AG04450 (cell line): Measurements from ENCODE around the gene C2CD4C. TPM values are rescaled to one million over a fixed set of nuclear protein-coding genes. Genes with fewer than 3 reads are reported as not detected.

ENCODE experiments used
- CTCF ChIA-PET: fragments of 300-600, 350-600 bp; formaldehyde crosslinking; extraction: SDS; loops from one replicate; lab custom pipeline; 2022; ENCODE audit warnings: antibody characterized with exemption, inconsistent platforms; lab: Charles Lee
- POLR2A ChIA-PET: fragments of 350-600 bp; formaldehyde crosslinking; extraction: SDS; loops from one replicate; lab custom pipeline; 2021; ENCODE audit warnings: antibody characterized with exemption, inconsistent platforms; lab: Yijun Ruan, JAX
- DNase-seq: peaks from one replicate; pipeline ENCODE4 v3.0.0-alpha.2; 2011; ENCODE audit warnings: low read depth, low spot score
- H3K27ac ChIP-seq: one replicate; pipeline ENCODE4 v1.5.1; 2012; ENCODE audit warnings: low read depth, low read length, control low read depth
- H3K27me3 ChIP-seq: one replicate; pipeline ENCODE4 v1.6.0; 2012; ENCODE audit warnings: low read length; ENCODE audit not compliant: control insufficient read depth, insufficient read depth
- H3K4me3 ChIP-seq: 2 replicates; pipeline ENCODE4 v1.5.1; 2011; ENCODE audit warnings: mild to moderate bottlenecking, low read depth, low read length, control low read depth
- H3K9me3 ChIP-seq: 2 replicates; pipeline ENCODE4 v1.5.1; 2012; ENCODE audit warnings: low read length; ENCODE audit not compliant: control insufficient read depth, insufficient read depth
- polyA plus RNA-seq: library from polyadenylated mRNA; depleted of rRNA; stranded (reverse); fragments of >200 nt; gene quantifications from 2 replicates; pipeline ENCODE4 v1.2.3, GENCODE V29; 2011
- TF ChIP-seq, protein P1 (sequence below): IDR thresholded peaks from 2 replicates; pipeline ENCODE4 v1.5.1; 2011; ENCODE audit warnings: low read depth, low read length, control low read depth, inconsistent platforms

The C2CD4C gene
- polyA plus RNA-seq, 1 experiment: 0.05 TPM

GRCh38 chr19:378706-379105 lies 30.2 kb downstream of the C2CD4C start:
- peaks cover 14% of the 10 kb centered on the region; the same call in 1 of the 2 replicates for H3K9me3 ChIP-seq
- H3K4me3 ChIP-seq: no peak overlapping the region
- H3K27me3 ChIP-seq: peaks cover 19% of the 10 kb centered on the region
- TF ChIP-seq, protein P1, sequence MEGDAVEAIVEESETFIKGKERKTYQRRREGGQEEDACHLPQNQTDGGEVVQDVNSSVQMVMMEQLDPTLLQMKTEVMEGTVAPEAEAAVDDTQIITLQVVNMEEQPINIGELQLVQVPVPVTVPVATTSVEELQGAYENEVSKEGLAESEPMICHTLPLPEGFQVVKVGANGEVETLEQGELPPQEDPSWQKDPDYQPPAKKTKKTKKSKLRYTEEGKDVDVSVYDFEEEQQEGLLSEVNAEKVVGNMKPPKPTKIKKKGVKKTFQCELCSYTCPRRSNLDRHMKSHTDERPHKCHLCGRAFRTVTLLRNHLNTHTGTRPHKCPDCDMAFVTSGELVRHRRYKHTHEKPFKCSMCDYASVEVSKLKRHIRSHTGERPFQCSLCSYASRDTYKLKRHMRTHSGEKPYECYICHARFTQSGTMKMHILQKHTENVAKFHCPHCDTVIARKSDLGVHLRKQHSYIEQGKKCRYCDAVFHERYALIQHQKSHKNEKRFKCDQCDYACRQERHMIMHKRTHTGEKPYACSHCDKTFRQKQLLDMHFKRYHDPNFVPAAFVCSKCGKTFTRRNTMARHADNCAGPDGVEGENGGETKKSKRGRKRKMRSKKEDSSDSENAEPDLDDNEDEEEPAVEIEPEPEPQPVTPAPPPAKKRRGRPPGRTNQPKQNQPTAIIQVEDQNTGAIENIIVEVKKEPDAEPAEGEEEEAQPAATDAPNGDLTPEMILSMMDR: no peak
- DNase-seq: no peak
- ChIA-PET CTCF (no interaction called here), POLR2A (no interaction called here)
- no peak overlapping the region for H3K27ac ChIP-seq

- POLR2A ChIA-PET: no interaction called here
- H3K27me3 ChIP-seq: peaks cover 26% of the 10 kb centered on the region
- H3K9me3 ChIP-seq: peaks cover 11% of the 10 kb centered on the region; the same call in 1 of the 2 replicates
- CTCF ChIA-PET: no interaction called here
- no peak for DNase-seq
- TF ChIP-seq, protein P1: no peak
- no peak overlapping the region for H3K4me3 ChIP-seq
- no peak overlapping the region for H3K27ac ChIP-seq
Observed at GRCh38 chr19:377801-378581, 31.0 kb downstream of the C2CD4C start.

DNA sequence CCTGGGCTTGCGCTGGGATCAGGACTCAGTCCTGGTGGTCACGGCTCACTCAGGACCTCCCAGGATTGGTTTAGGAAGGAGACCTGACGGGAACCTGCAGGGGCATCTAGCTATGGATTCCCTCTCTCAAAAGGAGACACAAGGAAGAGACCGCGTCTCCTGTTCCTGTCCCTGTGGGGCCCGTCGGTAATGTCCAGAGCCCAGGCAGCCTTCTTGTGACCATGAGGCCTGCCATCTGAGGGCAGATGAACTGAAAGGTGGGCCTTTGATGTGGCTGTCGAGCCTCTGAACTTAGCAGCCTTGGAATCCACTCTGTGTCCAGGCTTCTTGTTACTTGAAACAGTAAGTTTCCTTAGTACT lies 32.9 kb downstream of the C2CD4C start:
- CTCF ChIA-PET: no interaction called here
- no peak for DNase-seq
- H3K4me3 ChIP-seq: no peak overlapping the region
- POLR2A ChIA-PET: no interaction called here
- TF ChIP-seq, protein P1: no peak
- H3K27me3 ChIP-seq: peaks cover 37% of the 10 kb centered on the region
- no peak overlapping the region for H3K27ac ChIP-seq
- peaks cover 10% of the 10 kb centered on the region; the same call in 1 of the 2 replicates for H3K9me3 ChIP-seq

DNA sequence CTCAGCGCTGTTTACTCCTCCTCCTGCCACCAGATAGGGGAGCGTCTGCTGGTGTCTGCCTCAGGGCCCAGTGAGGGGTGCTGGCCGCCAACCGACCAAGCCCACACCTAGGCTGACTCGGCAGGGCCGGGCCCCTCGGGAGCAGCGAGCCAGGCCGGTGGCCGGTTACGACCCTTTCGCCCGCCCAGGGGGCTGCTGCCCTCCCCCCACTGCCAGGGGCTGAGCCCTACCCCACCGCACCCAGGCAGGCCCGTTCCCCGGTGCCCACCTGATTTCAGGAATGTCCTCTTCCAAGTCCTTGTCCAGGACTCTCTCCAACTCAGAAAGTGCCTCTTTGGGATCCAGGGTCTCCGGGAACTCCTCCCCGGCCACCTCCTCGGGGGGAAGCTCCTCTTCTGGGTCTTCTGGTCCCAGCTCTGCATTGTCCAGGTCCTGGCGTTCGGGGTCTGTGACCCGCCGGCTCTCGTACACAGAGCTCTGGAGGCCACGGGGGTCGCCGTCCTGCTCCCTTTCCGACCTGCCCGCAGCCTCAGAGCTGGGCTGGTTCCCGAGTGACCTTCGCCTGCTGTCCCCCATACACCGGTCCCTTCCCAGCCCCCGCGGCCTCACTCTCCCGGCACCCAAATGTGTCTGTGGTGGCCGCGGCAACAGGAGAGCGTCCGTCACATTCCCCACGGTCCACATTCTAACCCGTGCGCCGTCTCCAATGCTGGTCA lies 33.4 kb downstream of the C2CD4C start:
- POLR2A ChIA-PET: no interaction called here
- peaks cover 15% of the 10 kb centered on the region; the same call in 1 of the 2 replicates for H3K9me3 ChIP-seq
- no peak overlapping the region for H3K4me3 ChIP-seq
- CTCF ChIA-PET: no interaction called here
- DNase-seq: no peak
- TF ChIP-seq, protein P1: no peak
- peaks cover 37% of the 10 kb centered on the region for H3K27me3 ChIP-seq
- H3K27ac ChIP-seq: no peak overlapping the region

- CTCF ChIA-PET: no interaction called here
- Histone ChIP-seq H3K27ac (no peak overlapping the region), H3K27me3 (peaks cover 37% of the 10 kb centered on the region), H3K4me3 (no peak overlapping the region), H3K9me3 (peaks cover 14% of the 10 kb centered on the region; the same call in 1 of the 2 replicates)
- TF ChIP-seq, protein P1: no peak
- POLR2A ChIA-PET: no interaction called here
- no peak for DNase-seq
Observed at GRCh38 chr19:374886-375235, 34.1 kb downstream of the C2CD4C start.
